ENCODE measurements around the gene SCUBE1. TPM values are rescaled to one million over a fixed set of nuclear protein-coding genes. Genes with fewer than 3 reads are reported as not detected.

The SCUBE1 gene
- total and polyA plus RNA-seq, 2 of the 4 experiments (the other 2 are of a cell fraction), result not detected

GRCh38 chr22:43244402-43244801, 98.8 kb downstream of the SCUBE1 start:
- CTCF ChIA-PET, result no interaction called here

More at GRCh38 chr22:43244402-43244801, 98.8 kb downstream of the SCUBE1 start:
- H2AK5ac ChIP-seq (ENCODE audit: low read depth, low read length), result no peak overlapping the region
- POLR2A ChIA-PET (ENCODE audit: unreplicated experiment), result no interaction called here
- no peaks in the 10 kb centered on the region for H3K4me1 ChIP-seq (ENCODE audit: control insufficient read depth, insufficient read depth, low read length)
- H3K36me3 ChIP-seq (ENCODE audit: control insufficient read depth, insufficient read depth, low read length), result no peaks in the 10 kb centered on the region
- dilution Hi-C loops (cut with HindIII; ENCODE audit: low sequenced_read_pairs, unreplicated experiment) (no loop called here), in situ Hi-C loops (cut with MboI; ENCODE audit: low sequenced_read_pairs) (no loop called here), intact Hi-C loops (cut with micrococcal nuclease) (no loop called here)
- H3K9ac ChIP-seq (ENCODE audit: low read depth, low read length), result no peak overlapping the region
- H3K79me1 ChIP-seq (ENCODE audit: low read depth in 1 of 2, low read length in 2 of 2), result no peaks in the 10 kb centered on the region
- DNase-seq, result no peak
- H2AFZ ChIP-seq (replicated peaks; ENCODE audit: low read length, poor library complexity), result no peak overlapping the region
- H4K8ac ChIP-seq (ENCODE audit: low read depth in 2 of 2, low read length in 2 of 2), result no peak overlapping the region
- no CpG with 5 or more reads among the region's 7 CpGs for WGBS, 2 experiments (ENCODE audit: extremely low coverage in 2 of 2, insufficient read length in 1 of 2)
- no peak overlapping the region for H4K5ac ChIP-seq (ENCODE audit: low read depth, low read length)
- H3K23ac ChIP-seq (ENCODE audit: low read depth, low read length), result no peak overlapping the region
- no peaks in the 10 kb centered on the region for H4K20me1 ChIP-seq (ENCODE audit: insufficient read depth, low read length)
- H2BK20ac ChIP-seq (ENCODE audit: low read depth, low read length), result no peak overlapping the region
- H2BK120ac ChIP-seq (ENCODE audit: low read depth, low read length), result no peak overlapping the region
- H3K9me3 ChIP-seq (ENCODE audit: control insufficient read depth, insufficient read depth, low read length), result no peaks in the 10 kb centered on the region
- no peak overlapping the region for H3K27ac ChIP-seq (ENCODE audit: insufficient read depth, low read length)
- H3K27me3 ChIP-seq (ENCODE audit: control insufficient read depth, insufficient read depth, low read length), result peaks cover 30% of the 10 kb centered on the region
- H3K9me1 ChIP-seq (ENCODE audit: insufficient read depth, low read length), result no peaks in the 10 kb centered on the region
- no peak overlapping the region for H3K4me3 ChIP-seq (ENCODE audit: insufficient read depth, low read depth, low read length)
- no peak overlapping the region for H2BK15ac ChIP-seq (ENCODE audit: low read depth, low read length)
- no peak for ATAC-seq (ENCODE audit: low read depth)
- no peak overlapping the region for H2BK5ac ChIP-seq (ENCODE audit: low read depth, low read length, poor library complexity, severe bottlenecking)
- H3K4ac ChIP-seq (ENCODE audit: low read depth, low read length), result no peak overlapping the region
- no peak overlapping the region for H3K4me2 ChIP-seq (ENCODE audit: low read depth, low read length)
- TF ChIP-seq SMC3 (IDR thresholded peaks at IDR 0.05; ENCODE audit: low read depth, low read length) (no peak), POLR2A (IDR thresholded peaks at IDR 0.05; ENCODE audit: low read depth, low read length) (no peak), MAFK (IDR thresholded peaks at IDR 0.05; ENCODE audit: low read depth, low read length) (no peak), ELK1 (IDR thresholded peaks at IDR 0.05; ENCODE audit: borderline replicate concordance, low read depth, low read length) (no peak), USF2 (IDR thresholded peaks at IDR 0.05; ENCODE audit: low read depth, low read length) (no peak)
- no peak overlapping the region for H2AK9ac ChIP-seq (replicated peaks; ENCODE audit: low read depth, low read length, poor library complexity)
- no peak overlapping the region for H4K91ac ChIP-seq (ENCODE audit: insufficient read depth, low read depth, low read length)
- H3K18ac ChIP-seq (ENCODE audit: low read depth, low read length), result no peak overlapping the region
- no TSS peak for BruUV-seq (replicated peaks)
- H3K14ac ChIP-seq (replicated peaks; ENCODE audit: low read depth, low read length), result no peak overlapping the region
- no peak overlapping the region for H3K56ac ChIP-seq (ENCODE audit: extremely low read depth, insufficient read depth, low read length)

Data from IMR-90 (cell line).